HG02798 (cell line): Measurements from ENCODE around the gene HIBCH.
"Not testable (repeated sequence)": the region's sequence is repeated elsewhere in the genome, so short reads cannot be mapped to it uniquely, and the experiment has no call there.

Source experiments
- ATAC-seq: cut with Tn5 transposase; IDR thresholded peaks from one replicate; pipeline ENCODE4 v1.9.1; 2021; ENCODE audit warnings: mild to moderate bottlenecking; ENCODE audit not compliant: unreplicated experiment, poor library complexity

HIBCH gene

GRCh38 chr2:190261851-190262250 lies 57.8 kb downstream of the HIBCH start:
- no peak for ATAC-seq

- no peak for ATAC-seq
Observed at GRCh38 chr2:190256087-190256486, 63.5 kb downstream of the HIBCH start.

- ATAC-seq = no peak
Observed at GRCh38 chr2:190255676-190256075, 64.0 kb downstream of the HIBCH start.

- no peak for ATAC-seq
Observed at GRCh38 chr2:190254063-190254850, 65.4 kb downstream of the HIBCH start.

- no peak for ATAC-seq
Observed at GRCh38 chr2:190250421-190250820, 69.2 kb downstream of the HIBCH start.

GRCh38 chr2:190235551-190236075 lies 84.0 kb downstream of the HIBCH start:
- no peak for ATAC-seq

- no peak for ATAC-seq
Observed at GRCh38 chr2:190235101-190235500, 84.5 kb downstream of the HIBCH start.

- ATAC-seq = not testable (repeated sequence)
Observed at GRCh38 chr2:190223989-190224388, 95.6 kb downstream of the HIBCH start.

GRCh38 chr2:190222745-190223144 lies 96.9 kb downstream of the HIBCH start:
- ATAC-seq = not testable (repeated sequence)

- ATAC-seq = no peak
Observed at GRCh38 chr2:190221429-190221828, 98.2 kb downstream of the HIBCH start.

- no peak for ATAC-seq
Observed at GRCh38 chr2:190219186-190219585, 100.4 kb downstream of the HIBCH start.

- ATAC-seq = no peak
Observed at GRCh38 chr2:190217616-190218015, 102.0 kb downstream of the HIBCH start.

- no peak for ATAC-seq
Observed at GRCh38 chr2:190216829-190217228, 102.8 kb downstream of the HIBCH start.

GRCh38 chr2:190215620-190216019 lies 104.0 kb downstream of the HIBCH start:
- no peak for ATAC-seq

- ATAC-seq = no peak
Observed at GRCh38 chr2:190214426-190215194, 105.0 kb downstream of the HIBCH start.

GRCh38 chr2:190213441-190214335 lies 105.9 kb downstream of the HIBCH start:
- ATAC-seq = no peak

- ATAC-seq = no peak
Observed at GRCh38 chr2:190210471-190210870, 109.2 kb downstream of the HIBCH start.

- ATAC-seq = no peak
Observed at GRCh38 chr2:190209559-190209958, 110.1 kb downstream of the HIBCH start.

- ATAC-seq = no peak
Observed at GRCh38 chr2:190207930-190208329, 111.7 kb downstream of the HIBCH start.

- no peak for ATAC-seq
Observed at GRCh38 chr2:190205657-190206056, 114.0 kb downstream of the HIBCH start.
